Endodermal cell (in vitro differentiated cells): ENCODE measurements around the gene ADTRP. TPM values are rescaled to one million over a fixed set of nuclear protein-coding genes. Genes with fewer than 3 reads are reported as not detected.

Source experiments
- DNase-seq: peaks from one replicate; pipeline ENCODE4 v3.0.0-alpha.2; 2017
- H3K27ac ChIP-seq: 2 replicates; pipeline ENCODE4 v1.5.1; 2013; ENCODE audit warnings: mild to moderate bottlenecking, low read depth, low read length, moderate library complexity
- H3K27me3 ChIP-seq: 2 replicates; pipeline ENCODE4 v1.6.1; 2013; ENCODE audit warnings: mild to moderate bottlenecking, low read length, moderate library complexity; ENCODE audit not compliant: insufficient read depth, control insufficient read depth, poor library complexity, severe bottlenecking
- H3K36me3 ChIP-seq: 2 replicates; pipeline ENCODE4 v1.7.0; 2013; ENCODE audit warnings: mild to moderate bottlenecking, low read length, moderate library complexity; ENCODE audit not compliant: control insufficient read depth, insufficient read depth
- H3K4me1 ChIP-seq: one replicate; pipeline ENCODE4 v1.7.0; 2013; ENCODE audit warnings: low read length; ENCODE audit not compliant: control insufficient read depth, insufficient read depth
- H3K4me3 ChIP-seq: 2 replicates; pipeline ENCODE4 v1.5.1; 2013; ENCODE audit warnings: mild to moderate bottlenecking, low read length, moderate library complexity
- H3K9ac ChIP-seq: 2 replicates; pipeline ENCODE4 v1.6.1; 2013; ENCODE audit warnings: mild to moderate bottlenecking, low read length, moderate library complexity; ENCODE audit not compliant: poor library complexity, severe bottlenecking; ENCODE audit errors: extremely low read depth
- H3K9me3 ChIP-seq: 2 replicates; pipeline ENCODE4 v1.6.1; 2013; ENCODE audit warnings: mild to moderate bottlenecking, low read length, moderate library complexity; ENCODE audit not compliant: control insufficient read depth
- H3K27ac Mint-ChIP-seq: 2 replicates; pipeline ENCODE4 v1.8.0; 2020; ENCODE audit warnings: mixed read lengths
- H3K27me3 Mint-ChIP-seq: 2 replicates; pipeline ENCODE4 v1.8.0; 2021; ENCODE audit warnings: mild to moderate bottlenecking, mixed read lengths; ENCODE audit not compliant: insufficient read depth
- H3K36me3 Mint-ChIP-seq: 2 replicates; pipeline ENCODE4 v1.8.0; 2020; ENCODE audit warnings: low read depth, mixed read lengths
- H3K4me1 Mint-ChIP-seq: 2 replicates; pipeline ENCODE4 v1.8.0; 2020; ENCODE audit warnings: mixed read lengths
- H3K4me3 Mint-ChIP-seq: 2 replicates; pipeline ENCODE4 v1.8.0; 2020; ENCODE audit warnings: mild to moderate bottlenecking, moderate library complexity, mixed read lengths
- H3K9me3 Mint-ChIP-seq: 2 replicates; pipeline ENCODE4 v1.8.0; 2020; ENCODE audit warnings: mild to moderate bottlenecking, mixed read lengths
- WGBS, 2 experiments: methylation state at CpG; one replicate each; pipeline versions ENCODE4 v1.1.5 to v1.1.7; 2013; ENCODE audit warnings: missing lambda C conversion rate in 2 of 2, mixed read lengths in 1 of 2; ENCODE audit not compliant: insufficient coverage in 1 of 2, insufficient read length in 1 of 2; 5-methylcytosine and 5-hydroxymethylcytosine counted together
- total RNA-seq, 2 donors: library from RNA; stranded (reverse); fragmentation: NEBNext Ultra II Directional in 1 of 2; extraction: Animal tissue kit (Norgen Biotek cat#: 25700) in 1 of 2; gene quantifications; 2 replicates in 1 of 2; 3 replicates in 1 of 2; pipeline ENCODE4 v1.2.1, GENCODE V29; 2021
- TF ChIP-seq, protein P1 (sequence below): fragments of 200-600 bp; sonication (generic); conservative IDR thresholded peaks from 2 replicates; pipeline ENCODE4 v1.5.0; 2021; ENCODE audit warnings: antibody characterized with exemption, mild to moderate bottlenecking

The ADTRP gene
- total RNA-seq, 2 donors from 2014 or later: 0.20 to 0.29 TPM

DNA sequence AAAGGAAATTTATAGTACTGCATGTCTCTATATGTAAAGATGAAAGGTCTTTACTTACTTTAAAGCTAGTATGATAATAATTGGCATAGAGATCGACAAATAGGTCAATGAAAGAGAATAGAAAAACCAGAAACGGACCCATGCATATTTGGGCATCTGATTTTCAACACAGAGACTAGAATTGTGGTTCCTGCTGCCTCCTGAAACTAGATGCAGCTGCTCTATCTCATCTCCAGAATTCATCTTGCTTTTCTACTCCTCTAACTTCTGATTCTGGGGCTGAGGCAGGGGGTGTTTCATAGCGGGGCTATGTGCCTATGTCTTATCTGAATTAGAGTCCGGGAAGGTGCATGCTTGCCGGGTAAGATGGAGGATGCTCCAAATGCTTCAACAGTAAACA lies 105.9 kb downstream of the ADTRP start:
- 87 to 100% methylated on average over 2 to 5 of the region's 5 CpGs for WGBS, 2 experiments
- peaks cover 28% of the 10 kb centered on the region for H3K9me3 ChIP-seq

DNA sequence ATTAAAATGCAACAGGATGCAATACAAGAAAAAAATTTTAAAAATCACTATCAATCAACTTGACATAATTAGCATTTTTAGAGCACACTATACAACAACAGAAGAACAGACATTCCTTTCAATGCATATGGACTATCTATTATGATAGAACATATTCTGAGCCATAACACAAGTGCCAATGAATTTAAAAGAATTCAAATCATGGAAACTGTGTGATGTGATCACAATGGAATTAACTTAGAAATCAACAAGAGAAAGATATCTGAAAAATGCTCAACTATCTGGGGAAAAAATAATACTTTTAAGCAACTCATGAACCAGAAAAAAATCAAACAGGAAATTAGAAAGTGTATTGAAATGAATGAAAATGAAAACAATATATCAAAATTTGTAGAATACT lies 106.3 kb downstream of the ADTRP start:
- H3K9me3 Mint-ChIP-seq: peaks cover 28% of the 10 kb centered on the region
- no peak overlapping the region for H3K27ac Mint-ChIP-seq
- no peak overlapping the region for H3K4me3 Mint-ChIP-seq
- no peak overlapping the region for H3K4me3 ChIP-seq
- no peaks in the 10 kb centered on the region for H3K4me1 Mint-ChIP-seq
- H3K36me3 ChIP-seq: no peaks in the 10 kb centered on the region
- H3K27me3 Mint-ChIP-seq: no peaks in the 10 kb centered on the region
- H3K27me3 ChIP-seq: no peaks in the 10 kb centered on the region
- TF ChIP-seq, protein P1, sequence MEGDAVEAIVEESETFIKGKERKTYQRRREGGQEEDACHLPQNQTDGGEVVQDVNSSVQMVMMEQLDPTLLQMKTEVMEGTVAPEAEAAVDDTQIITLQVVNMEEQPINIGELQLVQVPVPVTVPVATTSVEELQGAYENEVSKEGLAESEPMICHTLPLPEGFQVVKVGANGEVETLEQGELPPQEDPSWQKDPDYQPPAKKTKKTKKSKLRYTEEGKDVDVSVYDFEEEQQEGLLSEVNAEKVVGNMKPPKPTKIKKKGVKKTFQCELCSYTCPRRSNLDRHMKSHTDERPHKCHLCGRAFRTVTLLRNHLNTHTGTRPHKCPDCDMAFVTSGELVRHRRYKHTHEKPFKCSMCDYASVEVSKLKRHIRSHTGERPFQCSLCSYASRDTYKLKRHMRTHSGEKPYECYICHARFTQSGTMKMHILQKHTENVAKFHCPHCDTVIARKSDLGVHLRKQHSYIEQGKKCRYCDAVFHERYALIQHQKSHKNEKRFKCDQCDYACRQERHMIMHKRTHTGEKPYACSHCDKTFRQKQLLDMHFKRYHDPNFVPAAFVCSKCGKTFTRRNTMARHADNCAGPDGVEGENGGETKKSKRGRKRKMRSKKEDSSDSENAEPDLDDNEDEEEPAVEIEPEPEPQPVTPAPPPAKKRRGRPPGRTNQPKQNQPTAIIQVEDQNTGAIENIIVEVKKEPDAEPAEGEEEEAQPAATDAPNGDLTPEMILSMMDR: no peak
- DNase-seq: no peak
- no peak overlapping the region for H3K9ac ChIP-seq
- H3K9me3 ChIP-seq: peaks cover 28% of the 10 kb centered on the region
- no peaks in the 10 kb centered on the region for H3K36me3 Mint-ChIP-seq
- no peak overlapping the region for H3K27ac ChIP-seq
- no peaks in the 10 kb centered on the region for H3K4me1 ChIP-seq

More for the DNA sequence above, 105.9 kb downstream of the ADTRP start:
- Histone ChIP-seq H3K4me3 (no peak overlapping the region), H3K4me1 (no peaks in the 10 kb centered on the region), H3K27ac (no peak overlapping the region), H3K36me3 (no peaks in the 10 kb centered on the region), H3K27me3 (no peaks in the 10 kb centered on the region), H3K9ac (no peak overlapping the region)
- no peaks in the 10 kb centered on the region for H3K27me3 Mint-ChIP-seq
- DNase-seq: no peak
- peaks cover 28% of the 10 kb centered on the region for H3K9me3 Mint-ChIP-seq
- no peaks in the 10 kb centered on the region for H3K4me1 Mint-ChIP-seq
- no peak overlapping the region for H3K4me3 Mint-ChIP-seq
- TF ChIP-seq, protein P1: no peak
- H3K27ac Mint-ChIP-seq: no peak overlapping the region
- H3K36me3 Mint-ChIP-seq: no peaks in the 10 kb centered on the region

DNA sequence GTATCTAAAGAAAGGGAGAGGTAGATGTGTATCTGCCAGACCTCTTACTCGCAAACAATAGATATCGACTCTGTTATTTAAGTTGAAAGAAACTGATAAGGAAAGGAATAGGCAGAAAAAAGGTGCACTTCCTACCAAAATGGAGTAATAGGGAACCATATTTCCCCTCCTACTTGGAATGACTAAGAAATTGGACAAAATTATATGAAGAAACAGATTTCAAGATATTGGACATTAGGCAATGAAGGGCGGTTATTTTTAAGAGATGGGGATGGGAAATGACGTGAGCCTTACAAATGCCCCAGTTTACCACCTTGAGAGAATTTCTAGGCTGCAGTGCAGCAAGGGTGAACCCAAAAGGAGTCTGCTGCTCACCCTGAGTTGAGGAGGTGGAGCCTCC lies 108.9 kb downstream of the ADTRP start:
- H3K4me3 Mint-ChIP-seq: no peak overlapping the region
- Histone ChIP-seq H3K4me1 (no peaks in the 10 kb centered on the region), H3K27ac (no peak overlapping the region), H3K4me3 (no peak overlapping the region), H3K36me3 (no peaks in the 10 kb centered on the region), H3K27me3 (no peaks in the 10 kb centered on the region), H3K9ac (no peak overlapping the region), H3K9me3 (peaks cover 28% of the 10 kb centered on the region)
- TF ChIP-seq, protein P1: no peak
- WGBS, 2 experiments: 95 to 96% methylated on average over 4 of the region's 4 CpGs
- no peaks in the 10 kb centered on the region for H3K27me3 Mint-ChIP-seq
- no peaks in the 10 kb centered on the region for H3K4me1 Mint-ChIP-seq
- peaks cover 28% of the 10 kb centered on the region for H3K9me3 Mint-ChIP-seq
- no peaks in the 10 kb centered on the region for H3K36me3 Mint-ChIP-seq
- no peak overlapping the region for H3K27ac Mint-ChIP-seq
- DNase-seq: no peak
